ENCODE results near the gene PRCC.
A peak's percentile ranks its signal among the peaks of the same experiment; 100 is the strongest.

The PRCC gene

GRCh38 chr1:156772222-156772621 lies 4.9 kb downstream of the PRCC start:
- no peaks in the 10 kb centered on the region for H3F3A ChIP-seq (ENCODE audit: low read depth)
- no peaks in the 10 kb centered on the region for H3K27me3 ChIP-seq (ENCODE audit: insufficient read depth, low read length, poor library complexity, severe bottlenecking)
- TF ChIP-seq, protein P1, sequence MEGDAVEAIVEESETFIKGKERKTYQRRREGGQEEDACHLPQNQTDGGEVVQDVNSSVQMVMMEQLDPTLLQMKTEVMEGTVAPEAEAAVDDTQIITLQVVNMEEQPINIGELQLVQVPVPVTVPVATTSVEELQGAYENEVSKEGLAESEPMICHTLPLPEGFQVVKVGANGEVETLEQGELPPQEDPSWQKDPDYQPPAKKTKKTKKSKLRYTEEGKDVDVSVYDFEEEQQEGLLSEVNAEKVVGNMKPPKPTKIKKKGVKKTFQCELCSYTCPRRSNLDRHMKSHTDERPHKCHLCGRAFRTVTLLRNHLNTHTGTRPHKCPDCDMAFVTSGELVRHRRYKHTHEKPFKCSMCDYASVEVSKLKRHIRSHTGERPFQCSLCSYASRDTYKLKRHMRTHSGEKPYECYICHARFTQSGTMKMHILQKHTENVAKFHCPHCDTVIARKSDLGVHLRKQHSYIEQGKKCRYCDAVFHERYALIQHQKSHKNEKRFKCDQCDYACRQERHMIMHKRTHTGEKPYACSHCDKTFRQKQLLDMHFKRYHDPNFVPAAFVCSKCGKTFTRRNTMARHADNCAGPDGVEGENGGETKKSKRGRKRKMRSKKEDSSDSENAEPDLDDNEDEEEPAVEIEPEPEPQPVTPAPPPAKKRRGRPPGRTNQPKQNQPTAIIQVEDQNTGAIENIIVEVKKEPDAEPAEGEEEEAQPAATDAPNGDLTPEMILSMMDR (conservative IDR thresholded peaks at IDR 0.05; ENCODE audit: low read length): peak; percentile 21
- no peak for TF ChIP-seq EZH2phosphoT487 (IDR thresholded peaks at IDR 0.05; ENCODE audit: borderline replicate concordance)
- H3K36me3 ChIP-seq (ENCODE audit: insufficient read depth, low read length): no peaks in the 10 kb centered on the region
- peak overlapping the region; percentile 37 for H3K9ac ChIP-seq (ENCODE audit: low read depth, low read length, poor library complexity, severe bottlenecking)
- H3K4me1 ChIP-seq (ENCODE audit: insufficient read depth, low read length, poor library complexity, severe bottlenecking): peaks cover 64% of the 10 kb centered on the region
- peak overlapping the region; percentile 55 for H3K4me3 ChIP-seq (ENCODE audit: low read length, poor library complexity, severe bottlenecking)
- H2AFZ ChIP-seq (ENCODE audit: low read length): no peak overlapping the region
- H3K4me2 ChIP-seq (ENCODE audit: low read depth, low read length, poor library complexity, severe bottlenecking): peak overlapping the region; percentile 95
- no peaks in the 10 kb centered on the region for H3K9me2 ChIP-seq (replicated peaks; ENCODE audit: low read depth, low read length)
- H3K79me2 ChIP-seq (ENCODE audit: insufficient read depth, low read length): peaks cover 95% of the 10 kb centered on the region
- peaks cover 77% of the 10 kb centered on the region for H4K20me1 ChIP-seq (ENCODE audit: insufficient read depth, low read length, poor library complexity, severe bottlenecking)
- no peaks in the 10 kb centered on the region for H3K9me3 ChIP-seq (ENCODE audit: insufficient read depth, low read depth, low read length)

GRCh38 chr1:156772728-156773497 lies 5.6 kb downstream of the PRCC start:
- no peaks in the 10 kb centered on the region for H3F3A ChIP-seq (ENCODE audit: low read depth)
- no peaks in the 10 kb centered on the region for H3K27me3 ChIP-seq (ENCODE audit: insufficient read depth, low read length, poor library complexity, severe bottlenecking)
- H2AFZ ChIP-seq (ENCODE audit: low read length): no peak overlapping the region
- H3K9me3 ChIP-seq (ENCODE audit: insufficient read depth, low read depth, low read length): no peaks in the 10 kb centered on the region
- H3K4me3 ChIP-seq (ENCODE audit: low read length, poor library complexity, severe bottlenecking): peak overlapping the region; percentile 55
- H3K4me2 ChIP-seq (ENCODE audit: low read depth, low read length, poor library complexity, severe bottlenecking): peak overlapping the region; percentile 95
- H3K9me2 ChIP-seq (replicated peaks; ENCODE audit: low read depth, low read length): no peaks in the 10 kb centered on the region
- peaks cover 71% of the 10 kb centered on the region for H3K4me1 ChIP-seq (ENCODE audit: insufficient read depth, low read length, poor library complexity, severe bottlenecking)
- peak overlapping the region; percentile 37 for H3K9ac ChIP-seq (ENCODE audit: low read depth, low read length, poor library complexity, severe bottlenecking)
- TF ChIP-seq EZH2phosphoT487 (IDR thresholded peaks at IDR 0.05; ENCODE audit: borderline replicate concordance): no peak
- TF ChIP-seq, protein P1 (conservative IDR thresholded peaks at IDR 0.05; ENCODE audit: low read length): no peak
- peaks cover 81% of the 10 kb centered on the region for H4K20me1 ChIP-seq (ENCODE audit: insufficient read depth, low read length, poor library complexity, severe bottlenecking)
- no peaks in the 10 kb centered on the region for H3K36me3 ChIP-seq (ENCODE audit: insufficient read depth, low read length)
- peaks cover 97% of the 10 kb centered on the region for H3K79me2 ChIP-seq (ENCODE audit: insufficient read depth, low read length)

DNA sequence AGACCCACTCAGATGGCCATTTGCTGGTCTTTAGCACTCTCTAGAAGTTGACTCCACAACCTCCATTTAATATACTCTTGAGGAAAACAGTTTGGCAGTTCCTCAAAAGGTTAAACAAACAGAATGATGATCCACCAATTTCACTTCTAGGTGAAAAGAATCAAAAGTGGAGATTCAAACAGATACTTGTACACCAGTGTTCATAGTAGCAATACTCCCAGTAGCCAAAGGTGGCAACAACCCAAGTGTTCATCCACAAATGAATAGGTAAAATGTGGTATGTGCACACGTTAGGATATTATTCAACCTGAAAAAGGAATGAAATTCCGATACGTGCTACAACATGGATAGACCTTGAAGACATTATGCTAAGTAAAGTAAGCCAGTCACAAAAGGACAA lies 6.3 kb downstream of the PRCC start:
- peaks cover 80% of the 10 kb centered on the region for H4K20me1 ChIP-seq (ENCODE audit: insufficient read depth, low read length, poor library complexity, severe bottlenecking)
- peaks cover 97% of the 10 kb centered on the region for H3K79me2 ChIP-seq (ENCODE audit: insufficient read depth, low read length)
- no peaks in the 10 kb centered on the region for H3K9me3 ChIP-seq (ENCODE audit: insufficient read depth, low read depth, low read length)
- TF ChIP-seq, protein P1 (conservative IDR thresholded peaks at IDR 0.05; ENCODE audit: low read length): peak; percentile 45
- no peak for TF ChIP-seq EZH2phosphoT487 (IDR thresholded peaks at IDR 0.05; ENCODE audit: borderline replicate concordance)
- peak overlapping the region; percentile 55 for H3K4me3 ChIP-seq (ENCODE audit: low read length, poor library complexity, severe bottlenecking)
- H3K4me2 ChIP-seq (ENCODE audit: low read depth, low read length, poor library complexity, severe bottlenecking): peak overlapping the region; percentile 95
- H2AFZ ChIP-seq (ENCODE audit: low read length): no peak overlapping the region
- no peaks in the 10 kb centered on the region for H3K36me3 ChIP-seq (ENCODE audit: insufficient read depth, low read length)
- H3F3A ChIP-seq (ENCODE audit: low read depth): no peaks in the 10 kb centered on the region
- H3K9me2 ChIP-seq (replicated peaks; ENCODE audit: low read depth, low read length): no peaks in the 10 kb centered on the region
- H3K9ac ChIP-seq (ENCODE audit: low read depth, low read length, poor library complexity, severe bottlenecking): no peak overlapping the region
- peaks cover 71% of the 10 kb centered on the region for H3K4me1 ChIP-seq (ENCODE audit: insufficient read depth, low read length, poor library complexity, severe bottlenecking)
- no peaks in the 10 kb centered on the region for H3K27me3 ChIP-seq (ENCODE audit: insufficient read depth, low read length, poor library complexity, severe bottlenecking)
